Kidney (tissue), 14 donors: ENCODE results near the gene DNMT3B. TPM values are rescaled to one million over a fixed set of nuclear protein-coding genes. Genes with fewer than 3 reads are reported as not detected.
"Not testable (repeated sequence)": the region's sequence is repeated elsewhere in the genome, so short reads cannot be mapped to it uniquely, and the experiment has no call there.

Experiments used
- DNase-seq, 5 donors: peaks; one replicate each; pipeline ENCODE4 v3.0.0-alpha.2; 2013 to 2020
- FAIRE-seq: peaks from 2 replicates; lab custom pipeline; 2012; peaks lifted over from hg19 to GRCh38; lab: Jason Lieb, UNC
- H3K27ac ChIP-seq, 2 donors: one replicate each; pipeline ENCODE4 v1.7.0; 2013; ENCODE audit warnings: low read depth in 2 of 2, low read length in 2 of 2, inconsistent platforms in 1 of 2
- H3K27me3 ChIP-seq: one replicate; pipeline ENCODE4 v1.7.1; 2013; ENCODE audit warnings: low read length, inconsistent platforms; ENCODE audit not compliant: control insufficient read depth, insufficient read depth
- H3K36me3 ChIP-seq, 3 donors: one replicate each; pipeline versions ENCODE4 v1.7.0 to v1.7.1; 2013; ENCODE audit warnings: low read length in 3 of 3, control low read depth in 1 of 3, inconsistent platforms in 1 of 3; ENCODE audit not compliant: insufficient read depth in 3 of 3, control insufficient read depth in 2 of 3
- H3K4me1 ChIP-seq, 3 donors: one replicate each; pipeline versions ENCODE4 v1.7.0 to v1.7.1; 2013; ENCODE audit warnings: low read length in 3 of 3, inconsistent platforms in 1 of 3, low read depth in 1 of 3; ENCODE audit not compliant: control insufficient read depth in 2 of 3, insufficient read depth in 2 of 3
- H3K4me3 ChIP-seq, 3 donors: one replicate each; pipeline versions ENCODE4 v1.7.0 to v1.8.1; 2013; ENCODE audit warnings: low read length in 3 of 3, control low read depth in 1 of 3, inconsistent platforms in 1 of 3
- H3K9ac ChIP-seq, 3 donors: one replicate each; pipeline versions ENCODE4 v1.7.0 to v1.7.1; 2013; ENCODE audit warnings: low read length in 3 of 3, control low read depth in 1 of 3, inconsistent platforms in 1 of 3
- H3K9me3 ChIP-seq, 3 donors: one replicate each; pipeline versions ENCODE4 v1.7.0 to v1.7.1; 2013; ENCODE audit warnings: low read length in 3 of 3, control low read depth in 1 of 3, inconsistent platforms in 1 of 3; ENCODE audit not compliant: control insufficient read depth in 2 of 3, insufficient read depth in 1 of 3
- intact Hi-C: fragments of 100-400 bp; cut with DNase I; formaldehyde crosslinking; loops from one replicate; pipeline ENCODE4 v1.11.1; 2022
- polyA plus RNA-seq: library from polyadenylated mRNA; stranded (reverse); fragments of 350-450 nt; fragmentation: Illumina TruSeq; extraction: RNeasy Lipid Tissue Mini Kit (QIAGEN cat#74804); gene quantifications from one replicate; pipeline ENCODE4 v1.2.3, GENCODE V29; 2014; ENCODE audit warnings: low read depth, low replicate concordance; ENCODE audit not compliant: insufficient read depth
- total RNA-seq: library from RNA; stranded (reverse); fragmentation: NEBNext Ultra II Directional; extraction: Animal tissue kit (Norgen Biotek cat#: 25700); gene quantifications from one replicate; pipeline ENCODE4 v1.2.1, GENCODE V29; 2021
- TF ChIP-seq, protein P1 (sequence below): IDR thresholded peaks from 3 replicates; pipeline ENCODE4 v1.5.1; 2012; ENCODE audit warnings: mild to moderate bottlenecking, moderate library complexity, borderline replicate concordance; ENCODE audit not compliant: insufficient read depth; ENCODE audit errors: extremely low read depth
- donor health status: control.
- donor health status: control.
- donor health status: control.
- donor health status: control.
- donor health status: control.
- donor health status: DM: yes; HTN: yes; CAD: no.
- donor health status: Normal renal cell carcinoma (clear cell type).

Gene DNMT3B
- total and polyA plus RNA-seq, 2 donors from 2014 or later, result 1.2 to 2.9 TPM

DNA sequence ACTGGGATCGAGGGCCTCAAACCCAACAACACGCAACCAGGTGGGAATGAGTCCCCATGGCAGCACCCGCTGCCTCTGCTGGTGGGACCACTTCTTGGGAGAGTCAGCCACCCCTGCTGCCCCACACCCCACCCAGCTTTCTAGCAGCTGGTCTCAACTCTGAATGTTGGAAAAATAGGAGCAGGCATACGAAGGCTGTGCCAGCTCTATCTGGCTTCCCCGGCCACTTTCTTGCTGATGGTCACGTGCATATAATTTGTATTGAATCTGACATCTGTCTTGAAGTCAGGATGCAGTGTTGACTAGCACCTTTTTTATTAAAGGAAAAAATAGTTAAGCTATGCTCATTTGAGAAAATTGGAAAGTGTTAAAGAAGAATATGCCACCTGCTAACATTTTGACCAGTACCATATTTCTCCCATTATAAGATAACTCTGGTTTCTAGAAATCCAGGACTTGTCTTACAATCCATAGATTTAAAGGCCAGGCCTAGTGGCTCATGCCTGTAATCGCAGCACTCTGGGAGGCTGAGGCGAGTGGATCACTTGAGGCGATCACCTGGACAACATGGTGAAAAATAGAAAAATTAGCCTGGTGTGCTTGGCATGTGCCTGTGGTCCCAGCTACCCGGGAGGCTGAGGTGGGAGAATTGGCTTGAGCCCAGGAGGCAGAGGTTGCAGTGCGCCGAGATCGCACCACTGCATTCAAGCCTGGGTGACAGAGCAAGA, 30.7 kb downstream of the DNMT3B start:
- Histone ChIP-seq H3K9ac (no peak overlapping the region), H3K27ac (no peak overlapping the region), H3K9me3 (no peaks in the 10 kb centered on the region), H3K4me3 (no peak overlapping the region), H3K4me1 (no peaks in the 10 kb centered on the region), H3K36me3 (peaks cover 0 to 10% (median 0%) of the 10 kb centered on the region in 3 donors), H3K27me3 (no peaks in the 10 kb centered on the region)
- intact Hi-C loops, result no loop called here
- TF ChIP-seq, protein P1, sequence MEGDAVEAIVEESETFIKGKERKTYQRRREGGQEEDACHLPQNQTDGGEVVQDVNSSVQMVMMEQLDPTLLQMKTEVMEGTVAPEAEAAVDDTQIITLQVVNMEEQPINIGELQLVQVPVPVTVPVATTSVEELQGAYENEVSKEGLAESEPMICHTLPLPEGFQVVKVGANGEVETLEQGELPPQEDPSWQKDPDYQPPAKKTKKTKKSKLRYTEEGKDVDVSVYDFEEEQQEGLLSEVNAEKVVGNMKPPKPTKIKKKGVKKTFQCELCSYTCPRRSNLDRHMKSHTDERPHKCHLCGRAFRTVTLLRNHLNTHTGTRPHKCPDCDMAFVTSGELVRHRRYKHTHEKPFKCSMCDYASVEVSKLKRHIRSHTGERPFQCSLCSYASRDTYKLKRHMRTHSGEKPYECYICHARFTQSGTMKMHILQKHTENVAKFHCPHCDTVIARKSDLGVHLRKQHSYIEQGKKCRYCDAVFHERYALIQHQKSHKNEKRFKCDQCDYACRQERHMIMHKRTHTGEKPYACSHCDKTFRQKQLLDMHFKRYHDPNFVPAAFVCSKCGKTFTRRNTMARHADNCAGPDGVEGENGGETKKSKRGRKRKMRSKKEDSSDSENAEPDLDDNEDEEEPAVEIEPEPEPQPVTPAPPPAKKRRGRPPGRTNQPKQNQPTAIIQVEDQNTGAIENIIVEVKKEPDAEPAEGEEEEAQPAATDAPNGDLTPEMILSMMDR, result no peak
- FAIRE-seq (no peak), DNase-seq (no peak)

DNA sequence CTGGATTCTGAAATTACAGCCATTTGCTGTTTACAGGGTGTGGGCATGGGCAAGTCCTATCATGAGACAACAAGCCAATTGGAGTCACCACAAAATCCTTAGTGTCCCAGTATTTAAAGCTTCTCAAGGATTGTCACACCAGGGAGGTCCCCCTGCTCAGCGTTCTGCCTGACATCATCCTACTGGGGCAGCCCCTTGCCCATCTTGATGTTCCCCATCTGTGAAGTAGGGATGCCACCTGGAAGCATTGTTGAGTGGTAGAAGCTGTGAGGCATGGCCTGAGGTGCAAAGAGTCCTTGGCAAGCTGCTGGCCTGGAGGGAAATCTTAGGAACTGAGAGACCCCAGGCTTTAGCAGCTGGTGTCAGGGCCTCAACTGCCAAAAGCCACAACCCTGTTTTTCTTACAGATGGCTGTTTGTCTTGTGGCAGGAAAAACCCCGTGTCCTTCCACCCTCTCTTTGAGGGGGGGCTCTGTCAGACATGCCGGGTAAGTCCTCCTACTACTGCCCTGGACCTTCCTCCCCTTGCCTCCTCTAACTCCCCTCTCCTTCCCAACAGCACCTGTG, 34.3 kb downstream of the DNMT3B start:
- no peak for FAIRE-seq
- intact Hi-C loops, result no loop called here
- no peak overlapping the region for H3K4me3 ChIP-seq

DNA sequence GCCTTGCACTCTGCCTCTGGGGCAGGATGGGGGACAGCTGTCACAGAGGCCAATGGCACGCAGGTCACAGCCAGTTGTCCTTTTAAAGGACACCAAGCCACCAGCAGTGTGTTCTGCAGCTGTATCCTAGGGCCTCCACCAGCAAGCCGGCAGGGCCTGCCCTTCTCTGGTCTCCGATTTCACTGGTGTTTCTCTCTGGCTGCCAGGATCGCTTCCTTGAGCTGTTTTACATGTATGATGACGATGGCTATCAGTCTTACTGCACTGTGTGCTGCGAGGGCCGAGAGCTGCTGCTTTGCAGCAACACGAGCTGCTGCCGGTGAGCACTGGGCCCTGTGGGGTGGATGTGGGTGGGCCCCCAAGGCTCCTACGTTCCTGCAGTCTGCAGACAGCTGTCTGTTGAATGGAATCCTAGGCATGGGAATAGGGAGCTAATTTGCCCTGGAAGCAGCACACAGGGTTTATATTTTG, 34.8 kb downstream of the DNMT3B start:
- TF ChIP-seq, protein P1, result no peak
- Histone ChIP-seq H3K4me1 (no peaks in the 10 kb centered on the region), H3K36me3 (peaks cover 0 to 9% (median 0%) of the 10 kb centered on the region in 3 donors), H3K4me3 (no peak overlapping the region), H3K27me3 (no peaks in the 10 kb centered on the region), H3K9ac (no peak overlapping the region), H3K27ac (no peak overlapping the region), H3K9me3 (no peaks in the 10 kb centered on the region)
- FAIRE-seq (no peak), DNase-seq (peak in 4 of 5 donors; percentile 62 to 74 (median 70))
- intact Hi-C loops, result no loop called here

More for the DNA sequence above, 34.3 kb downstream of the DNMT3B start:
- peaks cover 0 to 10% (median 0%) of the 10 kb centered on the region in 3 donors for H3K36me3 ChIP-seq
- H3K27me3 ChIP-seq, result no peaks in the 10 kb centered on the region
- H3K9ac ChIP-seq, result no peak overlapping the region
- TF ChIP-seq, protein P1, result no peak
- H3K27ac ChIP-seq, result no peak overlapping the region
- H3K9me3 ChIP-seq, result no peaks in the 10 kb centered on the region
- H3K4me1 ChIP-seq, result no peaks in the 10 kb centered on the region
- DNase-seq, result no peak

DNA sequence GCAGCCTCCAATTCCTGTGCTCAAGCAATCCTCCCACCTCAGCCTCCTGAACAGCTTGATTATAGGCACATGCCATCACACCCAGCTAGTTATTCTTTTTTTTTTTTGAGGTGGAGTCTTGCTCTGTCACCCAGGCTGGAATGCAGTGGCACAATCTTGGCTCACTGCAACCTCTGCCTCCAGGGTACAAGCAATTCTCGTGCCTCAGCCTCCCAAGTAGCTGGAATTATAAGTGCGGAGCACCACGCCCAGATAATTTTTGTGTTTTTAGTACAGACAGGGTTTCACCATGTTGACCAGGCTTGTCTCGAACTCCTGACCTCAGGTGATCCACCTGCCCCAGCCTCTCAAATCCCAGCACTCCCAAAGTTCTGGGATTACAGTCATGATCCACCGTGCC, 35.4 kb downstream of the DNMT3B start:
- H3K9me3 ChIP-seq, H3K4me1 ChIP-seq, H3K27me3 ChIP-seq, H3K36me3 ChIP-seq, H3K27ac ChIP-seq, H3K9ac ChIP-seq, DNase-seq, intact Hi-C loops, FAIRE-seq, H3K4me3 ChIP-seq: not testable (repeated sequence)
